ENCODE data around the gene LY9.

DNA sequence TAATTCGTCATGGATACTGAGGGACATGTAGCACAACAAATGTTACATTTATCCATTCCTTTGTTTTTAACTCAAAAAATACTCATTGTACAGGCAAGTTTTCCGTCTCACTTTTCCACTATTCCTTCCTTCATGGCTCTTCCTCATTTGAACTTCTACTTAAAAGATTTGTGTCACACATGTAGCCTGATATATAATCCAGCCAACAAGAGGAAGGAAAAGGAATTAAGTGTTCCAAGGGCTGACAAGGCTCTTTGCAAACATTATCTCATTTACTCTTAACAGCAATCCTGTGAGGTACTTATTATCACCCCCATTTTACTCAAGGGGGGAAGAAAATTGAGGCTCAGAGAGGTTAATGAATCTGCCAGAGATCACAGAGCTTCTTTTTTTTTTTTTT, 43.8 kb downstream of the LY9 start:
- TF ChIP-seq EZH2 (IDR thresholded peaks at IDR 0.05; ENCODE audit: insufficient read depth, poor library complexity, severe bottlenecking) = no peak
- no peak for TF ChIP-seq EZH2phosphoT487 (IDR thresholded peaks at IDR 0.05; ENCODE audit: insufficient read depth, low read depth)
